ENCODE results near the gene LCNL1. TPM values are rescaled to one million over a fixed set of nuclear protein-coding genes. Genes with fewer than 3 reads are reported as not detected.

The LCNL1 gene
- total RNA-seq, 1 donor from 2014 or later, result not detected

DNA sequence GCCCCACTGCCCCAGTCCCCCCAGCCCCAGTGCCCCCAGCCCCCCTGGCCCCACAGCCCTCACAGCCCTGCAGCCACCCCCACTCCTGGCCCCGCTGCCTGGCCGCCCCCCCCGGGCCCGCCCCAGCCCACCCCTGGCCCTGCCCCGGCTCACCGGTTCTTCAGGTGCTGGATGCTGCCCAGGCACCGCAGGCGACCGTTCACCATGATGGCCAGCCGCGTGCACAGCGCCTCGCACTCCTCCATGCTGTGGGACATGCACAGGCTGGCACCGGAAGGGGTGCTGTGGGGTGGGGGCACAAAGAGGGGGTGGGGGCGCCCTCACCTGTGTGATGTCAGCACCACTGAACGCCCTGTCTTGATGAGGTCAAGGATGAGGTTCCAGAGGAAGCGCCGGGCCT is 26.4 kb downstream of the LCNL1 start:
- H3K27ac Mint-ChIP-seq, result no peak overlapping the region

DNA sequence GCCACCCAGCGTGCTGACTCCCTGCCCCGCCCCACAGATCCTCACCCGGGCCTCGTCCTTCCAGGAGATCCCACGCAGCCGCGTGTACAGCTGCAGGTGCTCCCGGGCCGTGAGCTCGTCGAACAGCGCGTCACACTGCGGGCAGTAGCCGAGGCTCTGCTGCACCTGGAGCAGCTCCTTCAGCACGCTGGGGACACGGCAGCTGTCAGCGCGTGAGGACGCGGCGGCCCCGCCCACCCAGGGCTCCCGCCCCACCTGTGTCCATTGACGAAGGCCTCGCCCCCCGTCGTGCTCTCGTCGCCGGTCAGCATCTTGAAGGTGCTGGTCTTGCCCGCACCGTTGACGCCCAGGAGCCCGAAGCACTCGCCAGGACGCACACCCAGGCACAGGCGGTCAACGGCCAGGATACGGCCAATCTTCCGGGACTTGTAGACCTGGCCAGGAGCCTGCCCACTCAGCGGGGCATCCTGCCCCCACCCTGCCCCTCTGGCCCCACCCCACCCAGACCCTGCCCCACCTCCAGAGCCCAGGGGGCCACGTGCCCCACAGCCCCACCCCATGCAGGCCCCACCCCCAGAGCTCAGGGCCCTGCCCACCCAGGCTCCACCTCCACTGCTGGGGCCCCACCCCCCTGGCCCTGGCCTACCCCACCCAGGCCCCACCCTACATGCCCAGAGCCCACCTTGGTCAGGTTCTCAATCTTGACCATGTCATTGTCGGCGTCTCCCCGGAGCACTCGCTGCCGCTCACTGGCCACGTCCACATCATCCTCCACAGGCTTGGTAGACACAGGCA is 27.3 kb downstream of the LCNL1 start:
- no peak overlapping the region for H3K4me3 Mint-ChIP-seq
- no peak overlapping the region for H3K27ac Mint-ChIP-seq

More for the DNA sequence above, 26.4 kb downstream of the LCNL1 start:
- no peak for DNase-seq (ENCODE audit: extremely low spot score, unreplicated experiment)
- Mint-ChIP-seq H3K27me3 (no peaks in the 10 kb centered on the region), H3K4me1 (ENCODE audit: unreplicated experiment) (no peaks in the 10 kb centered on the region), H3K36me3 (no peaks in the 10 kb centered on the region), H3K9me3 (peaks cover 4% of the 10 kb centered on the region), H3K4me3 (no peak overlapping the region)
- no peak for TF ChIP-seq CTCF (conservative IDR thresholded peaks at IDR 0.05)

GRCh38 chr9:137011156-137011555 is 28.4 kb downstream of the LCNL1 start:
- no peak for DNase-seq (ENCODE audit: extremely low spot score, unreplicated experiment)
- no peak for TF ChIP-seq CTCF (conservative IDR thresholded peaks at IDR 0.05)

More for the DNA sequence above, 27.3 kb downstream of the LCNL1 start:
- no peaks in the 10 kb centered on the region for H3K27me3 Mint-ChIP-seq
- no peak for TF ChIP-seq CTCF (conservative IDR thresholded peaks at IDR 0.05)
- H3K9me3 Mint-ChIP-seq, result no peaks in the 10 kb centered on the region
- H3K4me1 Mint-ChIP-seq (ENCODE audit: unreplicated experiment), result no peaks in the 10 kb centered on the region
- H3K36me3 Mint-ChIP-seq, result no peaks in the 10 kb centered on the region
- no peak for DNase-seq (ENCODE audit: extremely low spot score, unreplicated experiment)

GRCh38 chr9:137011907-137012675 is 29.3 kb downstream of the LCNL1 start:
- Mint-ChIP-seq H3K36me3 (peaks cover 3% of the 10 kb centered on the region), H3K4me3 (no peak overlapping the region), H3K27me3 (no peaks in the 10 kb centered on the region), H3K27ac (no peak overlapping the region), H3K9me3 (no peaks in the 10 kb centered on the region), H3K4me1 (ENCODE audit: unreplicated experiment) (no peaks in the 10 kb centered on the region)
- no peak for DNase-seq (ENCODE audit: extremely low spot score, unreplicated experiment)
- TF ChIP-seq CTCF (conservative IDR thresholded peaks at IDR 0.05), result no peak

More at GRCh38 chr9:137011156-137011555, 28.4 kb downstream of the LCNL1 start:
- no peaks in the 10 kb centered on the region for H3K36me3 Mint-ChIP-seq
- no peaks in the 10 kb centered on the region for H3K4me1 Mint-ChIP-seq (ENCODE audit: unreplicated experiment)
- H3K27ac Mint-ChIP-seq, result no peak overlapping the region
- no peaks in the 10 kb centered on the region for H3K9me3 Mint-ChIP-seq
- H3K27me3 Mint-ChIP-seq, result no peaks in the 10 kb centered on the region
- H3K4me3 Mint-ChIP-seq, result no peak overlapping the region

- Mint-ChIP-seq H3K27ac (no peak overlapping the region), H3K4me1 (ENCODE audit: unreplicated experiment) (no peaks in the 10 kb centered on the region), H3K4me3 (no peak overlapping the region), H3K9me3 (no peaks in the 10 kb centered on the region), H3K36me3 (peaks cover 3% of the 10 kb centered on the region), H3K27me3 (no peaks in the 10 kb centered on the region)
- DNase-seq (ENCODE audit: extremely low spot score, unreplicated experiment), result no peak
- no peak for TF ChIP-seq CTCF (conservative IDR thresholded peaks at IDR 0.05)
Measured at GRCh38 chr9:137012694-137013570, 30.1 kb downstream of the LCNL1 start.
